Fibroblast of skin of scalp (primary cell): Measurements from ENCODE around the gene RRP12.
"Not testable (repeated sequence)": the region's sequence is repeated elsewhere in the genome, so short reads cannot be mapped to it uniquely, and the experiment has no call there.

Source experiments
- DNase-seq: peaks from one replicate; pipeline ENCODE4 v3.0.0-alpha.2; 2013

Gene RRP12

DNA sequence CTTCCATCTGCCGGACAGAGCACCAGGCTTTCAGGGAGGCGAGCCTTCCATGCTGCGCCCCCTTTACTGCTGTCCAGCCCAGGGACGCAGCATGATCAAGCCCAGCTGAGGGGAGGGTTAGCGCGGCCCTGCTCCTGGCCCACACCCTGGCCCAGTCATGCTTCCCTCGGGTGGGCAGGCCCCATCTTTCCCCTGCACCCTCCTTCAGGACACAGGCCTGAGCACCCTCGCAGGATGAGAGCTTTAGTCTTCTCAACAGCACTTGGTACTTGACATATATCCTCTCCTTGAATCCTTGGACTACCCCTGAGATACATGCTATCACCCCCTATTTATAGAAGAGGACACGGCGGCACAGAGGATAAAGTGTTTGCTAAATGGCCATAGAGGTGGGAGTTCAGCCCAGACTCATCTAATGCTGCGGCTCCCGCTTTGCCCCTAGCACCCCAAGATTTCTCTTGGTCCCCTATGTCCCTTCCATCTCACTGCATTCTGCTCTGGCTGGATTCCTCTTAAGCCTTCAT lies 34.0 kb downstream of the RRP12 start:
- no peak for DNase-seq

DNA sequence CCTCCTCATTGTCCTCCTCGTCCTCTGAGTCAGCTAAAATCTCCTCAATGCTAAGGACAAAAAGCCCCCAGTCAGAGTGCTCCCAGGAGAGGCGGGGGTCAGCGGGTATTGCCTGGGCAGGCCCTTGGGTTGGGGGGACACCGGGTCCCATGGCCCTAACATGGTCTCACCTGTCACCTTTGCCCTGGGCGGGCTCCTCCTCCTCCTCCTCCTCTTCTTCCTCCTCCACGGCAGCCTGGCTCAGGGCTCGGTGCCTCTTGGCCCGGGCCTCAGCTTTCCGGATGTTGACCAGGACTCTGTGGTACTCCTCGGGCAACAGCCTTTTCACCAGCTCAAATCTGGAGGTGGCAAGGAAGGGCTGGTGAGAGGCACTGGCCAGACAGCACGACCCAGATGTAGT lies 34.6 kb downstream of the RRP12 start:
- DNase-seq, result no peak

DNA sequence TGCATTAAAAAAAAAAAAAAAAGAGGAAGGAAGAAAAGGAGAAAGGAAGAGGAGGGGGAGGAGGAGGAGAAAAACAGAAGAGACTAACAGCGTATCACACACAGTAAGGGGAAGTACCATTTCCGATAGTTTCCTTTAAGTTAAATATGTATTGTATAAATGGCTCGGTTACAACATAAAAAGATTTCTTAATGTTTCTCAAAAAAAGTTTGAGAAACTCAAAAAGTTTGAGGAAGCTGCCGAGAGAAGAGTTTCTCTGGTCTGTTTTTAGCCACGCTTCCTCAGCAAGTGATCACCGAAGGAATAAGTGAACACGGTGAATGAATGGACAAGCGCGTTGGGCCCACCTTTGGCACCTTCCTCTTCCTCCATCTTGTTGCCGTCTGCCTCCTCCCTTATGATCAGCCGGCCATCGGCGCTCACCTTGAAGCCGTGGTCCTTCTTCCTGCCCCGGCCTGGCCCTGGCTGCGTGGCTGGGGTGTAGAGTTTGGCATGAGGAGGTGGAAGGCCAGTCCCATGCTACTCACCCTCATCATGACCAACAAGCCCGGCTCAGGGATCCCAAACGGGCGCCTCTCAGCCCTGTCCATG lies 35.3 kb downstream of the RRP12 start:
- DNase-seq, result no peak

GRCh38 chr10:97363071-97363470 lies 38.1 kb downstream of the RRP12 start:
- DNase-seq, result no peak

DNA sequence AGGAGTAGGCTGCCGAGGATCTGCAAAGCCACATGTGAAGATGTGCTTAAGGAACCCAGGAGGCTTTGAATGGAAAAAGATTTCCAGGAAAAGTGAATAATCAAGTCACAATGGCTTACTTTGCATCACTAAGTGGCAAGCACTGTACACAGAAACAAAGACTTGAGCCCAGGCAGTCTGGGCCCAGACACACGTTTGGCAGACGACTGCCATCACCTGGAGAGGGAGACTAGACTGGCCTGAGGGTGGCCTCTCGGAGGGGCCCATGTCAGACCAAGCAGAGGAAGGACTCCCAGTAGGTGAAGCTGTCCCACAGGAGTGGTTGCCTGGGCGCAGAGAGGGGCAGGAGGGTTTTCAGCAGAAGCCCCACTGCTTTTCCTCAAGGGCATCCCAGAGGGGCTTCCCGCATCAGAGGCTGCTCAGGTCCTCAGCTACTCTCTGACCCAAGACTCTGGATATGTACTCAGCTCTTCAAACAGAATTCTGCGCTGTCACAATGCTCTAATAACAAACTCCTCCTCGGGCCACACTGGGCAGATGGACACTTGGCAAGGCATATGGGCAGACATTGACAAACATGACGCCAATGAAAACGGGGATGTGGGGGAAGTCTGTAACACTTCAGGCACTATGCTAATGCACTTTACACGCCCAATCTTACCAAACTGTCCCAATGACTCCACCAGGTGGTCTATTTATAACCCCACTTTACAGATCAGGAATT lies 38.7 kb downstream of the RRP12 start:
- DNase-seq, result no peak

- DNase-seq, result no peak
Measured at GRCh38 chr10:97361537-97361901, 39.6 kb downstream of the RRP12 start.

DNA sequence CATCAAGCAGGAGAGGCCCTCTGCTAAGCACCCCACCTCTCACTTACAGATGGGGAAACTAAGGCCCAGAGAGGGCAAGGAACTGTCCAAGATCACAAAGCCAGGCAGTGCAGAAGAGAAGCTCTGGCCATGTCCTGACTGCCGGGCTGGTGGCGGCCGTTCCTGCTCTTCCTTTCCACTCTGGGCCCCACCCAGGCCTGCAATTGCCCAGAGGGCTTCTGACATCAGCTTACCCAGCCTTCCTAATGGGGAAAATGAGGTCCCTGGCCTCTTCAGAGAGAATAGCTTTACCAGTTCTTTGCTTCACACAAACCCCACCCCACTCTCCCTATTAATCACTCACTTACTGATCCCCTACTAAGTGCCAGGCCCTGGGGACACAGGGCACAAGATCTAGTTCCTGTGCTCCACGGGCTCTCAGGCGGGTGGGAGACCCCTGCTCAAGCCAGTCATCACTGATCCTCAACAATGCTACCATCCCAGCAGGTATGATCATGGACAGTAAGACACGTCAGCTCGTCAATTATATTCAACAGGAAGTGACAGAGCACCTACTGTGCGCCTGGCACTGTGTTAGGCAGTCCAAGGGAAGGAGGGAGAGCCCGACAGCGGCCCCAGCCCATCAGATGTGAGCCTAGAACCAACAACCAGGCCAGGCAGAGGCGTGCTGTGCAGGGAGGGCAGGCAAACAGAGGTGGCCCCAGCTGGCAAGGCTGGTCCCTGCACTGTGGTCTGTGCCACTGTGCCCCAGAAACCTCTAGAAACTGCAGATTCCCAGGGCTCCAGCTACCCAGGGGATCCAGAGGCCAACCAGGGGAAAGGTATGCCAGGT lies 40.2 kb downstream of the RRP12 start:
- DNase-seq, result no peak

GRCh38 chr10:97358781-97359180 lies 42.4 kb downstream of the RRP12 start:
- DNase-seq, result no peak

- DNase-seq, result no peak
Measured at GRCh38 chr10:97358349-97358748, 42.8 kb downstream of the RRP12 start.

GRCh38 chr10:97356918-97357317 lies 44.2 kb downstream of the RRP12 start:
- DNase-seq, result no peak

DNA sequence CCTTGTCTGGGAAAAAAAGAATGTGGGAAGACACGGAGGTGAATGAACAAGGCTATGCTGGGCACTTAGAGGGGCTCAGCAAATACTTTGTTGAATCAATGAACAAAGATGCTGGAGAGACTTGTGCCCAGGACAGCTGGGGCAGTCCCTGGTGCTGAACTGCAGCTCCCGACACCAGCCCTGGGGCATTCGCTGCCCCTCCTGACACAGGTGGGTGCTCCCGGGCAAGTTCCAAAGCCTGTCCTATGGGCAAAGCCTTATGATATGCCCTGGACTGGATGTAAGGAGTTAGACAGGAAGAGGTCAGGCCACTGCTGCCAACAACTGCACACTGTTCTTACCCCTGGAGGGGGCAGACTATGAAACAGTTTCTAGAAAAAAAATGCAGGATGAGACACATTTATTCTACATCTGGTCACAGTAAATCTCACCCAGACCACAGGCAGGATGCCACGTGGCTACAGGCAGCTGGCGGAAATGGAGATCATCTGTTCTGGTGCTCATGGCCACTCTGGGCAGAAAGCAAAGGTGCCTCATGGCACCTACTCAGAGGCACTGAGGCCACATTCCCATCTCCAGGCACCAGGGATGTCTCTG lies 44.7 kb downstream of the RRP12 start:
- DNase-seq, result peak; percentile 11

GRCh38 chr10:97355571-97355975 lies 45.6 kb downstream of the RRP12 start:
- DNase-seq, result no peak

GRCh38 chr10:97353945-97354344 lies 47.2 kb downstream of the RRP12 start:
- no peak for DNase-seq

GRCh38 chr10:97349752-97350513 lies 51.2 kb downstream of the RRP12 start:
- DNase-seq, result no peak

DNA sequence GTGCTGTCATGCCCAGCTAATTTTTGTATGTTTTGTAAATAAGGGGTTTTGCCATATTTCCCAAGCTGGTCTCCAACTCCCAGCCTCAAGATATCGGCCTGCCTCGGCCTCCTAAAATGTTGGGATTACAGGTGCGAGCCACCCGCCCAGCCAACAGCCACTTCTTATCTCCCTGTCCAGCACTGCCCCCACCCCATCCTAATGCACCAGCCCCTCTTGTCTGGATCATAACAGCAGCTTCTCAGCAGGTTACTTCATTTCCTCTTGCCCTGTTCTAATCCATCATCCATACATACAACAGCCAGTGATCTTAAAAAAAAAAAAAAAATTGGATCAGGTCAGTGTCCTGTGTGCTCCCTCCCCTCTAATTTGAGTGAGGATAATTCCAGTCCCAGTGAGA lies 53.8 kb downstream of the RRP12 start:
- no peak for DNase-seq

DNA sequence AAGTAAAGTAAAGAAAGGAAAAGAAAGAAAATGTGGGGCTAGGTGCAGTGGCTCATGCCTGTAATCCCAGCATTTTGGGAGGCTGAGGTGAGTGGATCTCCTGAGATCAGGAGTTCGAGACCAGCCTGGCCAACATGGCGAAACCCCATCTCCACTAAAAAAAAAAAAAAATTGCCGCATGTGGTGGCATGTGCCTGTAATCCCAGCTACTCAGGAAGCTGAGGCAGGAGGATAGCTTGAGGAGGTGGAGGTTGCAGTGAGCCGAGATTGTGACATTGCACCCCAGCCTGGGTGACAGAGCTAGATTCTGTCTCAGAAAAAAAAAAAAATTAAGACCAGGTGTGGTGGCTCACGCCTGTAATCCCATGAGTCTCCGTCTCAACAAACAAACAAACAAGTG lies 57.5 kb downstream of the RRP12 start:
- DNase-seq, result not testable (repeated sequence)

- no peak for DNase-seq
Measured at GRCh38 chr10:97341416-97341815, 59.7 kb downstream of the RRP12 start.

GRCh38 chr10:97338041-97338440 lies 63.1 kb downstream of the RRP12 start:
- no peak for DNase-seq

- no peak for DNase-seq
Measured at GRCh38 chr10:97336942-97337831, 64.0 kb downstream of the RRP12 start.

- no peak for DNase-seq
Measured at GRCh38 chr10:97336446-97336845, 64.7 kb downstream of the RRP12 start.

DNA sequence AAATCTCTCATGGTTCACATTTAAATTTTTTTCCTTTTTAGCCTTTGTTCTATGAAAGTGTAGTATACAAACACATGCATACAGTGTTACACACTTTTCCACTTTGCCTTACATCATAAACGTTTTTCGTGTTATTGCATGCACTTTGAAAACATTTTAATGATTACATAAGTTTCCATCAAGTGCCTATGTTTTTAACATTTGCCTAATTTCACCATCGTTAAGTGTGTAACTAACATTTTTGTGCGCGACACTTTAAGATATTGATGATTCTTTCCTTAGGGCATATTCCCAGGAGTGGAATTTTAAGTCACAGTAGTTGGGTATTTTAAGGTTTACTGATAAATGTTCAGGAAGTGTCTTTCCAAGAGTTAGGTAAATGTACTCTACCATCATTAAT lies 65.1 kb downstream of the RRP12 start:
- DNase-seq, result no peak
